GM20000 (cell line): ENCODE results near the gene TRMT2B.
"Not testable (repeated sequence)": the region's sequence is repeated elsewhere in the genome, so short reads cannot be mapped to it uniquely, and the experiment has no call there.

ENCODE experiments used
- DNase-seq: peaks from one replicate; pipeline ENCODE4 v3.0.0; 2012; ENCODE audit warnings: low spot score
- TF ChIP-seq, protein P1 (sequence below): IDR thresholded peaks from 2 replicates; pipeline ENCODE4 v1.5.1; 2012; ENCODE audit warnings: mild to moderate bottlenecking, control low read depth; ENCODE audit errors: extremely low read depth, missing control alignments

Gene TRMT2B

DNA sequence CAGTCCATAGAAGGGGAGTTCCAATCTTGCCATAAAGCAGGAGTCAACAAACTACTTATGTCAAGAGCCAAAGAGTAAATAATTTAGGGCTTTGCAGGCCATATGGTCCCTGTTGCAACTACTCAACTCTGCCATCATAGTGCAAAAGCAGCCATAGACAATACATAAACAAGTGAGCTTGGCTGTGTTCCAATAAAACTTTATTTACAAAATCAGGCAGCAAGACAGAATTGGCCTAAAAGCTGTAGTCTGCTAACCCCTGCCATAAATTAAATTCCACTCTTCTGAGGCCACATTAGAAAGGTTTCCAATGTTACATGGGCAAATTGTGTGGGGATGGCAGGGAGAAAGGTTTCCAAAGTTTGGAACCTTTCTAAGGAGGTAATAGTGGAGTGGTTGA is 14.7 kb downstream of the TRMT2B start:
- TF ChIP-seq, protein P1, sequence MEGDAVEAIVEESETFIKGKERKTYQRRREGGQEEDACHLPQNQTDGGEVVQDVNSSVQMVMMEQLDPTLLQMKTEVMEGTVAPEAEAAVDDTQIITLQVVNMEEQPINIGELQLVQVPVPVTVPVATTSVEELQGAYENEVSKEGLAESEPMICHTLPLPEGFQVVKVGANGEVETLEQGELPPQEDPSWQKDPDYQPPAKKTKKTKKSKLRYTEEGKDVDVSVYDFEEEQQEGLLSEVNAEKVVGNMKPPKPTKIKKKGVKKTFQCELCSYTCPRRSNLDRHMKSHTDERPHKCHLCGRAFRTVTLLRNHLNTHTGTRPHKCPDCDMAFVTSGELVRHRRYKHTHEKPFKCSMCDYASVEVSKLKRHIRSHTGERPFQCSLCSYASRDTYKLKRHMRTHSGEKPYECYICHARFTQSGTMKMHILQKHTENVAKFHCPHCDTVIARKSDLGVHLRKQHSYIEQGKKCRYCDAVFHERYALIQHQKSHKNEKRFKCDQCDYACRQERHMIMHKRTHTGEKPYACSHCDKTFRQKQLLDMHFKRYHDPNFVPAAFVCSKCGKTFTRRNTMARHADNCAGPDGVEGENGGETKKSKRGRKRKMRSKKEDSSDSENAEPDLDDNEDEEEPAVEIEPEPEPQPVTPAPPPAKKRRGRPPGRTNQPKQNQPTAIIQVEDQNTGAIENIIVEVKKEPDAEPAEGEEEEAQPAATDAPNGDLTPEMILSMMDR: no peak

DNA sequence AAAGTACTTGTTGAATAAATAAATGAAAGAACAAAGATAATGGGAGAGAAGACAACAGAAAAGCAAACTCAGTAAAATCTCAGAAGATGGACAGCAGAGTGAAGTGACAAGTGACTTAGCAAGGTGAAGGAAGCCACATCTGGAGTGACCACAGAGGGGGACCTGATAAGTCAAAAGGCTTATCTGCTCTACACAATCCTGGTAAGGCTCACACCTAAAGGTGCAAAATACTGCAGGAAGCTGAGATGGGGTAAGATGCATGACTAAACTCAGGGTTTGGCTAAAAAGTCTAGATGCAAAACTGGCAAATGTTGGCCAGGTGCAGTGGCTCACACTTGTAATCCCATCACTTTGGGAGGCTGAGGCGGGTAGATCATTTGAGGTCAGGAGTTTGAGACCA is 22.2 kb downstream of the TRMT2B start:
- TF ChIP-seq, protein P1: no peak
- DNase-seq: no peak

More for the DNA sequence above, 14.7 kb downstream of the TRMT2B start:
- no peak for DNase-seq

DNA sequence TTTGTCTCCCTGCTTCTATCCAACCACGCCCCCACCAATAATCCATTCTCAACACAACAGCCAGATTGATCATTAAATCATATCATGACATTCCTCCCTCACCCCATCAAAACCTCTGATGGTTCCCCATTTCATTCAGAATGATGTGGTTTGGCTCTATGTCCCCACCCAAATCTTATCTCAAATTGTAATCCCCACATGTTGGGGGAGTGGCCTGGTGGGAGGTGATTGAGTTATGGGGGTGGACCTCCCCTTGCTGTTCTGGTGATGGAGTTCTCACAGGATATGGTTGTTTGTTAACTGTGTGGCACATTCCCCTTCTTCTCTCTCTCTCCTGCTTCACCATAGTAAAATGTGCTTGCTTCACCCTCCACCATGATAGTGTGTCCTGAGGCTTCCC is 23.3 kb downstream of the TRMT2B start:
- TF ChIP-seq, protein P1: no peak
- DNase-seq: no peak

DNA sequence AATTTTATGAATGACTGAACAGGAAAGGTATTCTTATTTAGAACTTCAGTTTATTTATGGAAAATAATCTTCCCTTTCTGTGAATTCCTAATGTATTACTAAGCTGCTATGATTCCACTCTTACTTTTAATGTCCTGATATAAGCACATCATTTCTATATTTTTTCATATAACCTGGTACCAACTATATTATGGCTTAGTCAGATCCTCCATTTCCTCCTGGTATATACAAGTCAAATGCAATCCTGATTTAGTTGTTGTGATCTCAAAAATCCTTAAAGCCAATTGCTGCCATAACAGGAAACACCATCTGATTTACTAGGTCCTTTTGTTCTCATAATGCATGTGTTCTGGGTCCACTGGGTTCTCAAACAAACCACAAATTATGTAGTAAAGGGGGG is 26.8 kb downstream of the TRMT2B start:
- DNase-seq: no peak
- TF ChIP-seq, protein P1: no peak

DNA sequence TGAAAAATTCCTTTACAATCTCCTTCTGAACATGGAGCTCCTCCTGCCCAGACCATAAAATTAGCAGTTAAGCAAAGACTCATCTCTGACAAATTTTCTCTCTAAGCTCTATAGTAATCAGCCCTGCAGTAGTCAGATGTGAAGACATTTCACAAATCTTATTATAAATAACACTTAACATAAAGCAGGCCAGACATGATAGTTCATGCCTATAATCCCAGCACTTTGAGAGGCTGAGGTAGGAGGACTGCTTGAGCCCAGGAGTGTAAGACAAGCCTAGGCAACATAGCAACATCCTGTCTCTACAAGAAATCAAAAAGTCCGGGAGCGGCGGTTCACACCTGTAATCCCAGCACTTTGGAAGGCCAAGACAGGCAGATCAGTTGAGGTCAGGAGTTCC is 29.9 kb downstream of the TRMT2B start:
- TF ChIP-seq, protein P1: no peak
- DNase-seq: no peak

DNA sequence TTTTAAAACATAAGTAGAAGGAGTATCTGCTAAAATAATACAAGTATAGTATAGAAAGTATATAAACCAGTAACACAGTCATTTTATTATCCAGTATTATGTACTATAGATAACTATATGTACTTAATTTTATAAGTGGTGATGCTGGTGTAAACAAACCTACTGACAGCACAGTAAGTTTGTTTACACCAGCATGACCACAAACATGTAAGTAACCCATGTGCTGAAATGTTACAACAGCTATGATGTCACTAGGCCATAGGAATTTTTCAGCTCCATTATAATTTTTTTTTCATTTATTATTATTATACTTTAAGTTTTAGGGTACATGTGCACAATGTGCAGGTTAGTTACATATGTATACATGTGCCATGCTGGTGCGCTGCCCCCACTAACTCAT is 39.9 kb downstream of the TRMT2B start:
- DNase-seq: not testable (repeated sequence)

DNA sequence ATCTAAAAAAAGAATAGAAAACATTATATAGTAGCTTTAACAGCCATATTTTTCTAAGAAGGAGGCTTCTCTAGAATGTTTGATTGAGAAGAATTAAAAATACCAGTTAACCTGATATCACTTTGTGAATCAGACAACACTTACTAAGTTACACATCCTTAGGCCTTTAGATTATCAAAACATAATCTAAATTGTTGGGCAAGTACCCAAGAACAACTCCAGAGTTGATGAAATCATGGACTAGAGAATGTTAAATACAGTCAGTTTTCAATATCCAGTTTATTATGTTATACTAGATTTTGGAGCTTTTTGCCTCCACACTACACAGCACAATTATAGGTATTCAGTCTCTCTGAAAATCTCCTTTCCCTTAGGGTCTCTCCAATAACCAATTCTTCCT is 42.8 kb downstream of the TRMT2B start:
- no peak for DNase-seq
- TF ChIP-seq, protein P1: no peak

DNA sequence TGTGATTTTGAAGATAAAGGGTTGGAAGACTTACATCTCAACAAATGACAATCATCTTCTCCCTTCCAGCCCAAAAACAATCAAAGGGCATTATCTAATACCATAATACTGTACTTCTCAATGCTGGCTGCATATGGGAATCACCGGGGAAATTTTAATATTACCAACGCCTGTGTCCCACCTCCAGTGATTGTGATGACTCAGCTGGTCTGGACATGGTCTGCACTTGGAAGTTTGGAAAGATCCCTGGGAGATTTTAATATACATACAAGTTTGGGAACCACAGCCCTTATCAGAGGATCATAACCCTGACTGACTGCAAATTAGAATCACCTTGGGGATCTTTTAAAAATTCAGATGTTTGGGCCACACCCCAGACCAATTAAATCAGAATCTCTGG is 52.5 kb downstream of the TRMT2B start:
- DNase-seq: no peak
- TF ChIP-seq, protein P1: no peak
